Renal cortex interstitium (tissue), 11 donors: Measurements from ENCODE around the gene KCNMA1. TPM values are rescaled to one million over a fixed set of nuclear protein-coding genes. Genes with fewer than 3 reads are reported as not detected.

ENCODE experiments used
- DNase-seq, 11 donors: peaks; one replicate each; pipeline ENCODE4 v3.0.0-alpha.2; 2013; ENCODE audit warnings: low read depth in 9 of 11, low spot score in 4 of 11; ENCODE audit errors: extremely low read depth in 1 of 11
- polyA plus RNA-seq, 3 donors: library from polyadenylated mRNA; unstranded; fragments of 120-200 nt; gene quantifications; one replicate each; pipeline ENCODE4 v1.2.1, GENCODE V29; 2013; ENCODE audit not compliant: insufficient read length in 3 of 3

KCNMA1 gene
- polyA plus RNA-seq, 3 donors, result 3.3 to 3.7 (median 3.3) TPM

DNA sequence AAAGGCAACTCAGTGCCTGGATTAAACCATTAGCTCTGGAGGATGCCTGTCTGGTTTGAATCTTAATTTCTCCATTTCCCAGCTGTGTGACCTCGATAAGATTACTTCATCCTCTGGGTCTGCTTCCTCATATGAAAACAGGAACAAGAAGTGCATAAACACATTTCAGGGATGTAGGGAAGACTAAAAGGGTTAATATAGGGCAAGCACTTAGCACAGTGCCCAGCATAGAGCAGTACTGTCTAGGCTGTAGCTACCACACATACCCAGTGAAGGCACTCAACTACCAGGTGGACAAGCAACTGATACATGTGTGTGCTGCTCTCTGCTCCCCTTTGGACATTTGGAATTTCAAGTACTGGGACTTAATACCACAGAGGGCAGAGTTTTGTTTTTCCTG, 85.4 kb downstream of the KCNMA1 start:
- DNase-seq, result no peak

DNA sequence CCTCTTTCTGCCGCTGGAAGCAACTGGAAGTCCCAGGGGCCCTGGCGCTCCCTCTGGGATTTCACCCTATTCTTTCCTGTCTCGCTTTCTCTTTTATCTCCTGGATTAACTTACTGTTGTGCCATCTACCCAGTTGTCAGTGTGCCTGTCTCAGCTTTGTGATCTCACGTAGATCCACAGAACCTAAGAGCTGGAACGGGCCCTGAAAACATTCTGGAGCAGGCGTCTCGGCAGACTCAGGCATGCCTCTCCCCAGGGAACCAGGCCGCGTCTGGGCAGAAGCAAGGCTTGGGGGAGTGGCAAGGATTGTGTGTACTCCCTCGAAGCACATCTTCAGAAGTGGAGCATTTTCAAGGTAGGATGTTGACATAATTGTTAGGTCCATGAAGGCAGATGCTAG, 87.2 kb downstream of the KCNMA1 start:
- DNase-seq, result no peak

DNA sequence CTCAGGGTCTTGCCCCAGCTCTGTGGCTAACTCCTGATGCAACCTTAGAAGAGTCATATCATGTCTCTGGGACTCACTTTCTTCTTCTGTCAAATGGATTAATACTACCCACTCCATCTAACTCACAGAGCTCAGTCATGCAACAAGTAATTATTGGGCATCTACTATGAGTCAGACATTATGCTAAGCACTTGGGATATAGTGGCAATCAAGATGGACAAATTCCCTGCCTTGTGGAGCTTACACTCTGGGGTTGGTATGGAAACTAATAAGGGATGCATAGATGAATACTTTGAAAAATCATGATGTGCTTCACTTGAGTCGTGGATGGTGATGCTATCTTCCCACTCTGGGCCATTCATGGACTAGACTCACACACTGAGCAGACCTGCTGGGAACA, 88.9 kb downstream of the KCNMA1 start:
- DNase-seq, result no peak

DNA sequence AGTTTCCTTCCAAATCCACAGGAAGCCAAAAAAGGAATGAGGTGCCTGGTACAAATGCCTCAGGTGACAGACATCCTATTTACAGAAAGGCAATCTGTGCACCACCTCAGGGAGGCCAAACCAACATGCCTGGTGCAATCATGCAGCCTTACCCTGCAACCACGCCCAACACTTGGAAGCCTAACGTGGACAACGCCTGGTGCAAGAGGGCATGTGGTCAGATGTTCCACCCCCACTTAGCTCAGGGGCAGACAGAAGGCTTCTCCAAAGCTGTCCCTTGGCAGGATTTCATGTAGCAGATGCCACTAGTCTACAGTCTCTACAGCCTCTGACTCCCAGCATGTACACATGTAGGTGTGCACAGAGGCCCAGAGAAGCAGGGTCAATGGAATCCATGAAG, 89.5 kb downstream of the KCNMA1 start:
- no peak for DNase-seq

DNA sequence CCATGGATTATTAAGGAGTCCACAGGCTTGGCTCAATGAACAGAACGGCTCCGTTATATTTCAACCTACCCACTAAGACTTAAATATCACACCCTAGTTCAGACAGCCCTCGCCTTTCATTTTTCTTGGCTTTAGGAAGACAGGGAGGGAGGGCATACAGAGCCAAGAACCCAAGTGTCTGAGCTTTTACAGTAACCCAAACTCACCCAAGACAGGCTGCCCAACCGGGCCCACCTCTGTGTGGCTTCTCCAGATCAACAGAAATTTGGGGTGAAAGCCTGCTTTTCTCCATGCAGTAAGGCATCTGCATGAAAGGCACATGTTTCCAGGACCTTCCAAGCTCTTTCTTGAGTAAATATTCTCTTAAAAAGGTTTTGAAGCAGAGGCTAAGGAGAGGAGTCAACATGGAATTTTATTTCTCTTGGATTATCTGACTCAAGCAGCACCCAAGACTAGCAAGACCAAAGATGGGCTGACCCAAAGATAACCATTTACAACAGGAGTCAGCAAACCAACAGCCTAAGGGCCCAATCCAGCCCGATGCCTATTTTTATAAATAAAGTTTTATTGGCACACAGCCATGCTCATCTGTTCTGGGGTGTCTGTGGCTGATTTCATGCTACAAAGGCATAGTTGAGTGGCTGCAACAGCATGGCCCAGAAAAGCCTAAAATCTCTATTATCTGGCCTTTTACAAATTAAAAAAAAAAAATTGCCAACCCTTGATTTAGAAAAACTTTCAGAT, 90.1 kb downstream of the KCNMA1 start:
- DNase-seq, result no peak

DNA sequence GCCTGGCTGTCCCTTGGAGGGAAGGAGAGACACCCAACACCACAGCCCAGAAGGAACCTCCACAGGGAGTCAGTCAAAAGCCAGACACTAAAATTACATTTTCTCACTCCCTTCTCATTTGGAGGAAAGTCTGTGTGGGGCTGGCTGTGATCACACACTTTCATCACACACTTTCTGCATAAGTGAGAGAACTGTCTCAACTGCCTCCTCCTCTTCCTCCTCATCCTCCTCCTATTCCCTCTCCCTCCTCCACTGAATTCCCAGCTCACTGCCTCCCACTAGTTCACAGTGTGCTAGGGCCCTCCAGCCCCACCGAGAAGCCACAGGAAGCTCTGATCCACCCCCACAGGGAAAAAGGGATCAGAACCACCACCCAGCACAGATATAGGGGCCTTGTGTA, 91.6 kb downstream of the KCNMA1 start:
- DNase-seq, result no peak

DNA sequence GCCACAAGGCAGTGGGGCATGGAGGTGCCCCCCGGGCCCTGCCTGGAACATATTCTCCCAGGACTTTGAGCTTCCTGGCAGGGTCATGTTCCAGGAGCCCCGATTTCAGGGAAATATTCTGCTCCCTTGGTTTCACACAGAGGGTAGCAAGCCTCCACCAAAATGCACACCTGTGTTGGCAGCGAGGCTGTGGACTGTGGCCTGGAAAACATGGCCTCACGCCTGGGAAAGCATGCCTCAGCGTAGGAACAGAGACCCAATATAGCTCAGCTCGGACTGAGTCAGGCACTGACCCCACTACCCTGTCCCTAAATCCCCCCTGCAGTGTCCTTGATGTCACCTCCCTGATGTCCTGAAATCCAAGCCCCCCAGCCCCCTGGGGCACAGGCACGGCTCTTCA, 92.0 kb downstream of the KCNMA1 start:
- DNase-seq, result no peak

DNA sequence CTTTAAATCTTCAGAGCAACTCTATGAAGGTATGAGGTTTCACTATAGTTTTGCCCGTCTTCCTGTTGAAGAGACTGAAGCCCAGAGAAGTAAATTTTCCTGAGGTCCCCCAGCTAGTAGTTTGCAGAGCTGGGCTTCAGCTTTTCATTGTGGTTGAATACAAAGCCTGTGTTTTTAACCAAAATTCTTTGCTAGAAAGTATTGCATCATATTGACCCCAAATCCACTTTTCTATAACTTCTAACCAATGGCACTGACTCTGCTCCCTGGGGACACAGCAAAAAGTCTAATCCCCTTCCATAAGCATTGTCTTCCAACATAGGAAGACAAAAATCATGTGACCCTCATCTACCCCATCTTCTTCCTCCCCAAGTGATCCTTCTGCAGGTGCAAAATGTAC, 93.0 kb downstream of the KCNMA1 start:
- no peak for DNase-seq

DNA sequence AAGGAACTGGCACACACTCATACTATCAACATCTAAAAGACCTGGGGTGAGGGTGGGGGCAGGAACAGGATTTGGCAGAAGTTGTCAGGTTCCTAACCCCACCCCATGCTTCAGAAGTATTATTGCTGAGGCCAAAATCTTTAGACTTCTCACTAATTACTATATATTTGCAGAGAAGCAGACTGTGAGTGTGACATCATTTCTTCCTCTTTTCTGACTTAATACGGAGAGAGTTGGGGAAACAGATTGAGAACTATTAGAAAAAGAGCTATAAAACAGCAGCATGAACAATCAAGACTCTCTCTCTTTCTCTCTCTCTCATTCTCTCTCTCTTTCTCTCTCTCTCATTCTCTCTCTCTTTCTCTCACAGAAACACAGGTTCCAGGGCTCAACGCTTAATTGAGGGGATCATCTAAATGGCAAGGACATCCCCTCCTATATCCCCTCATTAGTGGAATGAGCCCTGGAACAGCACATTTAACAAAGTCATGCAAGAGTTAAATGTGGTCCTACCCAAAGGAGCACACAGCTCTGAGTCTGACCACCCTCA, 94.8 kb downstream of the KCNMA1 start:
- DNase-seq, result no peak

DNA sequence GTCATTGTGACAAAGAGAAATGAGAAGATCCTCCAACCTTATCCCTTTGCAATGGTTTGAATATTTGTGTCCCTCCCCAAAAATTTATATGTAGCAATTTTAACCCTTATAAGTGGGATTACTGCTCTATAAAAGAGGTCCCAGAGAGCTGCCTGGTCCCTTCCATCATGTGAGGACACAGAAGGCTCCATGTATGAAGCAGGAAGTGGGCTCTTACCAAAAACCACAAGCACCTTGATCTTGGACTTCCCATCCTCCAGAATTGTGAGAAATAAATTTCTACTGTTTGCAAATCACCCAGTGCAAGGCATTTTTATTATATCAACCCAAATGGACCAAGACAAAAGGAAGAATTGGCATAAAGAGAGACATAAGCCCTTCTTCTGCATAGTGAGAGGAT, 95.7 kb downstream of the KCNMA1 start:
- no peak for DNase-seq

DNA sequence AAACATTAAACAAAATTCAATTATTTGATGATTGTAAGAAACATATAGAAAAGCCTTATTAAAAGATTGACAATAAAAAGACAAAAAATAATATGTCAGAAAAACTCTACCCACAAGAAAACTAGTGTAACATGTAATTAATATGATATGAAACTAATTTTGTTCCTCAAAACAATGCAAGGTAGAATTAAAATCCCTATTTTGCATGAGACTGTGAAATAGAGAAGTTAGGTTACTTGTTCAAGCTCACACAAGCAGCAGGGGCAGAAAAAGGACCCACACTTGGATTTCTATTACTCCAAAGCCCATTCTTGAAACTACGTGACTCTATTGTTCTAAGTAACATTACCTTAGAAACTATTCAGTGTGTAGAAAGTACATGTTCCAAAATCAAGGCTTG, 96.4 kb downstream of the KCNMA1 start:
- DNase-seq, result no peak

DNA sequence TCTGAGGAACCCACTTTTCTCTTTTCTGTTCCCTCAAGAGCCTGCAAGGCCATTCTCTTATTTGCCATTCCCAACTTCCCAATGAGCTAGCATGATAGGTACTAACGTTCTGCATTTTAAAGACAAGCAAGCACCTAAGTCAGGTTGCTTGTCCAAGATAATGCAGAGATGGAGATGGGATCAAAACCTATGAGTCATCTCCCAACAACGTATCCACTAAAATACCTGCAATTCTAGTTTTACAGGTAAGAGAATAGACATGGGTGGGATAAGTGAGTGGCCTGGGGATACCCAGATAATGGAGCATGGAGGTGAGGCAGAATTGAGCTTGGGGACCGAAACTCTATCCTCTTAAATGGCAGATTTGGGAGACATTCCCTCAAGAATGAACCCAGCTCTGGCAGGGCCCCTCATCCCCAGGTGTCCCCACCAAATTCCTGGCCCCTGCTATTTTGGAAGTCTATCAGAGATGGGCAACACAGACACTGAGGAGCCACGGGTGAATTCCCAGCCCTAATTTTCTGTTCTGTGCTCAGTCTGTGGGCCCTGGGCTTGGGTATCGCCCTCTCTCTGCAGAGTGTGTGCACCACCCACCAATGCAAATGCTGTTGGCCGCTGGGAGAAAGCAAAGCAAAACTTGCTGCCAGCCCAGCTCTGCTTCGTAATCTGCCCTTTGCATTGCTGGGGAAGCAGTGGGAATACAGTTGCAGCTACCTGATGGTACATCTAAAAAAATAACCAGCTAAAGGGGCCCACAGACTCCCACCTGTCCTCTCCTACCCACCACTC, 98.3 kb downstream of the KCNMA1 start:
- DNase-seq, result no peak

DNA sequence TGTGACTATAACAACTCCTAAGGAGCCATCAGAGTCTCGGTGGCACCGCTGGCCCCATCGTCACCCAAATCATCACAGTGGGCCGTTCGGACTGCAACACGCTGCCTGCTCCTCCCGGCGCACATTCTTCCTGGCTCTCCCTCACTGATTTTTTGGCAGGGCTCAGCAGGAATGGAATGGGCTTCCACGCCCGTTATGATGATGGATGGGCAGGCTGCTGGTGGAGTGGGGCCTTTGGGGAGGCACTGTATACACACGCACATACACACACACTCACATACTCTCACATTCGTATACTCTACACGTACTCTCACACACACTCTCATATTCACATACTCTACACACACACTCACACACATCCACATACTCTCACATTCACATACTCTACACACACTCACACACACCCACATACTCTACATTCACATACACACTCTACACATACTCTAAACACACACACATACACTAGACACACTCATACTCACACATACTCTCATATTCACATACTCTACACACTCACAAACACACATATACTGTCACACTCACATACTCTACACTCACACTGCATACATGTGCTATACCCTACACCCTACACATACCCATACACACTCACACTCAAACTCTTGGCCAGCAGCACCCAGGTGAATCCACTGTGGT, 99.8 kb downstream of the KCNMA1 start:
- no peak for DNase-seq

DNA sequence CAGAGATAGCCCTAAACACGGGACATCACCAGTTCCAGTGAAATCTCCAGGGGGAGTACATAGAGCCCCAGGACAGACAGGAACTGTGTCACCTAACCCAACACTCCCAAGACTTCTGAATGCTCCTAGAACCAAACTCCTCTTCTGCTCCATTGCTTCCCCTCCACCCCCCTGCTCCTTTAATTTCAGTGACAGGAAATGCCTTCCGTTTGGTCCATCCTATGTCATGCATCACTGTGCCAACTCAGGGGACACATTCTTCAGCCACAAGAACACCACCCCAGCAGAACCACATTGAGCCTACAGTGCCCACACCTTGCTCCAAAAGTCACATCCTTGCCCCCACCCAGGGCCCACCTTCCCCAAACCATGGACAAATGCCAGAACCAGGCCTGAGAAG, 100.5 kb downstream of the KCNMA1 start:
- DNase-seq, result no peak

DNA sequence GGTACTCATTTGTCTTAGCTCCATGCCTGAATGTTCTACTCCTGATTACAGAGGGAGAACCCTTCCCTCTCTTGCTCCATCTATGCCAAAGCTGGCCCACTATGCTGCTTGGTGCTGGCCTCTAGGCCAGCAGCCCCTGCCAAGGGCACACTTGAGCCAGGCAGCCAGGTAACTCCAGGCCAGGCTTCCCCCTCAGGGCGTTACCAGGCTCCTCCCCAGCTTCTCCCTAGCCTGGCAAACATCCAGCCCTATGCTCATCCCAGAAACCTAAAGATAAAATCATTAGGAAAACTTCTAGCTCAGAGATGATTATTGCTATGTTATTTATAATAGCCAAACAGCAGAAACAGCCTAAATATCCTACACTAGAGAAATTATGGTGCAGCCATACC, 103.7 kb downstream of the KCNMA1 start:
- no peak for DNase-seq

DNA sequence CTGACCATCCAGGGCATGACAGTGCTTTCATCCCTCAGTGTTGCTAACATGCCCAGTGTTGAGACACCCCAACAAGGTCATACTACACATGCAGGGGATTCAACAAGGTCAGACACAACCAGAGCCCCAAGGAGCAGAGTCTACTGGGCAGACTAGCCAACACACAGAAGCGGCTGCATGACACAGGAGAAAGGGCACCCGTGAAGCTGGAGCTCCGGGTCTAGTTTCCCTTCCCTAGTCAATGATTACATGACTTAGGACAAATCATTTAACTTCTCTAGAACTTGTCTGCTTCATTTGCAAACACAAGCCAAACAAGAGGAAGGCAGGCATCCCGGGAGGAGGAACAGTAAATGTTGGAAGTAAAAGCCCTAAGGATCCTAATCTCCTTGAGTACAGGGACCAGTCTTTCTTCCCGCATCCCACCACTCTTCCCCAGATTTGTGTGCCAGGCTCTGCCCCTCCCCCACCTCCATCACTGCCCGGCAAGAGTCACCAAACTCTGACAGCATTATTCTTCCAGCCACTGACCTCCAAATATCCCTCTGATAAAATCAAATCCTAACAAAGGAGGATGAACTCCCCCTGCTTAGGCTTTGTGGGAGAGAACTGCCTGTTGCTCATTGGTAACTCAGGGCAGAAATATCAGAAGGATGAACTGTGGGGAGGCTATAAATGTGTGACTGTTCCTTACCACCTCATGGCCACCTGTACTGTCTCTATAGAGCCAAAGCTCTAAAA, 104.3 kb downstream of the KCNMA1 start:
- DNase-seq, result peak in 1 of 11 donors; percentile 43

DNA sequence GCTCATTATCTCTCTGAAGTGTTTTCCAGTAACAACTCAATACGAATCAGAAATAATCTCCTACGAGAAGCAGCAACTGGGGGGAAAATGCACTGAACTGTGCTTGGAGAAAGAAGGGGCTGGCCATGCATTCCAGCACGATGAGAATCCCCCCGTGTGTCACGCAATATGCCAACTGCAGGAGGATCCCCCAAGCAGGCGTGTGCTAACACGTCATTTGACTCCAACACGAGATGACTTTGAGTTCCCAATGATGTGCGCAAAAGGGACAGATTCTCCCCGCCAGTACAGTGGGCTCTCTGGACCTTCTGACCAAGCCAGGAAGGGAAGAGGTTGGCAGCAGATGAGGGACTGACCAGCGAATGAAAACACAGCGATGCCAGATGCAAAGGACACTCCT, 105.5 kb downstream of the KCNMA1 start:
- DNase-seq, result no peak

DNA sequence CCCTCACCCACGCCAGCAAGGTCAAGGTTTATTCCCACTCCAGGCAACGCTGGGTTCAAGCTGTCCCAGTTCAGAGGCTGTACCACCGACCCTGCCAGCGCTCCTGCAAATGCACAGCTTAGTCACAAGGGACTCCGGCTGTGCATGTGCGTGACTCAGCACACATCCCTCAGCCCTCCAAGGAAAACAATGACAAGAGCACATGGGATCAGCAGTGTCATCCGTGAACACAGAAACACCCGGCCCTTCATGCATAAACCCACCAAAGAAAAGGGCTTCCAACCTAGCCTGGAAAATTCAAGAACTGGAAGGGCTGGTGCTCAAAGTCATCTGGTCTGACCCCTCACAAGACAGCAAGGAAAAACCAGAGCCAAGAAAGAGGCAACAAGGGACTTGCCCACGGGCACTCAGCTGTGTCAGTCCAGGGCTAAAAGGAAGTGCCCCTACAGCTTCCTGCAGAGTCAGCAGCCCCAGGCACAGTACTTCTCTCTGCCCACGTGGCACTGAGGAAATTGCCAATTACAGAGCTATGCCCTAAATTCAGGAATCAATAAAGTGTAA, 106.1 kb downstream of the KCNMA1 start:
- no peak for DNase-seq

DNA sequence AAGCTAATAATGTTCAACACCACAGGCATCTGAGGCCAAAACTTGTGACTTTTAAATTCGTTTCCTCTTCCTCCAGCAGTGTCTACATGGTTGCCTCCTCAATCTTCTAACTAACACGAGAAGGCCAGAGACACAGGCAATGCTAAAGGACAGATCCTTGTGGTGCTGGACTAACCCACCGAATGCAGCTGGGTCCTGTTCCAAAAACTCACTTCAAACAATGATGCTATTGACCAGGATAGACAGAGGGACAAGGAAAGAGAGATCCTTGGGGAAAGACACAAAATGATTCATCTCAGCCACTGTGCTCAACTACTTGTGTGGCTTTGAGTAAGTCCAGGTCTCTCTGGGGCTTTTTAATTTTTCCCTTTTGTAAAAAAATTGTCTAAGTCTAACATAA, 107.6 kb downstream of the KCNMA1 start:
- DNase-seq, result no peak
